Osteoblast (primary cell): ENCODE data around the gene AIF1. TPM values are rescaled to one million over a fixed set of nuclear protein-coding genes. Genes with fewer than 3 reads are reported as not detected.

Experiments
- DNase-seq: peaks from one replicate; pipeline ENCODE4 v3.0.0; 2011; ENCODE audit warnings: low spot score, mixed read lengths; ENCODE audit not compliant: insufficient read length; ENCODE audit errors: missing footprints
- H2AFZ ChIP-seq: 2 replicates; pipeline ENCODE4 v1.6.0; 2011; ENCODE audit warnings: mild to moderate bottlenecking, low read length
- H3K27ac ChIP-seq: 2 replicates; pipeline ENCODE4 v1.5.1; 2011; ENCODE audit warnings: mild to moderate bottlenecking, low read depth, low read length, moderate library complexity
- H3K27me3 ChIP-seq: 2 replicates; pipeline ENCODE4 v1.6.0; 2012; ENCODE audit warnings: mild to moderate bottlenecking, control low read depth, inconsistent platforms, low read length, moderate library complexity; ENCODE audit not compliant: insufficient read depth
- H3K36me3 ChIP-seq: 2 replicates; pipeline ENCODE4 v1.5.1; 2011; ENCODE audit warnings: mild to moderate bottlenecking, low read length, control low read depth, moderate library complexity; ENCODE audit not compliant: insufficient read depth
- H3K4me1 ChIP-seq: 2 replicates; pipeline ENCODE4 v1.5.1; 2011; ENCODE audit warnings: mild to moderate bottlenecking, low read length, control low read depth, moderate library complexity; ENCODE audit not compliant: insufficient read depth
- H3K4me2 ChIP-seq: 2 replicates; pipeline ENCODE4 v1.6.0; 2011; ENCODE audit warnings: mild to moderate bottlenecking, low read length; ENCODE audit not compliant: insufficient read depth
- H3K4me3 ChIP-seq: fragments of 200-600 bp; sonication (generic); 3 replicates; pipeline ENCODE4 v1.5.1; 2012; ENCODE audit warnings: mild to moderate bottlenecking, low read length, inconsistent platforms; ENCODE audit not compliant: insufficient read depth
- H3K79me2 ChIP-seq: 2 replicates; pipeline ENCODE4 v1.6.0; 2012; ENCODE audit warnings: mild to moderate bottlenecking, low read length, control low read depth, inconsistent platforms; ENCODE audit not compliant: insufficient read depth
- H3K9me3 ChIP-seq: 2 replicates; pipeline ENCODE4 v1.5.1; 2011; ENCODE audit warnings: low read depth, low read length, control low read depth
- H4K20me1 ChIP-seq: 2 replicates; pipeline ENCODE4 v1.6.0; 2012; ENCODE audit warnings: mild to moderate bottlenecking, low read length, control low read depth; ENCODE audit not compliant: insufficient read depth
- CTCF ChIP-seq: IDR thresholded peaks from 2 replicates; pipeline ENCODE4 v1.5.1; 2011; ENCODE audit warnings: mild to moderate bottlenecking, low read depth, low read length, moderate library complexity; ENCODE audit errors: extremely low read depth
- total RNA-seq: library from RNA; depleted of rRNA; stranded (reverse); fragments of >200 nt; gene quantifications from 2 replicates; pipeline ENCODE4 v1.2.3, GENCODE V29; 2012

AIF1 gene
- total RNA-seq, 1 donor: 0.36 TPM

- Histone ChIP-seq H3K4me1 (peaks cover 12% of the 10 kb centered on the region), H2AFZ (peak overlapping the region; percentile 98), H3K79me2 (no peaks in the 10 kb centered on the region), H3K27me3 (no peaks in the 10 kb centered on the region), H3K4me3 (peak overlapping the region; percentile 95), H3K36me3 (no peaks in the 10 kb centered on the region), H4K20me1 (no peaks in the 10 kb centered on the region), H3K27ac (peak overlapping the region; percentile 48), H3K9me3 (no peaks in the 10 kb centered on the region), H3K4me2 (peak overlapping the region; percentile 97)
- TF ChIP-seq CTCF: no peak
- peak; percentile 77 for DNase-seq
Measured at GRCh38 chr6:31581434-31582229, 33.4 kb upstream of the AIF1 start.

- peak within 1 kb of the TSS; percentile 48 for H3K27ac ChIP-seq
- H3K4me2 ChIP-seq: peak within 1 kb of the TSS; percentile 97
- TF ChIP-seq CTCF: no peak
- H3K79me2 ChIP-seq: no peaks in the 10 kb centered on the region
- no peaks in the 10 kb centered on the region for H3K9me3 ChIP-seq
- no peaks in the 10 kb centered on the region for H3K27me3 ChIP-seq
- peaks cover 12% of the 10 kb centered on the region for H3K4me1 ChIP-seq
- H3K4me3 ChIP-seq: peak within 1 kb of the TSS; percentile 95
- H3K36me3 ChIP-seq: no peaks in the 10 kb centered on the region
- peak within 1 kb of the TSS; percentile 98 for H2AFZ ChIP-seq
- H4K20me1 ChIP-seq: no peaks in the 10 kb centered on the region
- peak; percentile 54 for DNase-seq
Measured at GRCh38 chr6:31582230-31582643, 32.8 kb upstream of the AIF1 start, which contains the start of gene LTB. Gene LTB, minus strand, starts transcription at chr6:31582424. Its CDS starts 7 bp downstream, at chr6:31582417.

GRCh38 chr6:31585491-31585890 lies 29.5 kb upstream of the AIF1 start:
- H3K9me3 ChIP-seq: no peaks in the 10 kb centered on the region
- H3K4me3 ChIP-seq: no peak overlapping the region
- TF ChIP-seq CTCF: peak; percentile 34
- H3K4me2 ChIP-seq: no peak overlapping the region
- no peaks in the 10 kb centered on the region for H3K36me3 ChIP-seq
- no peaks in the 10 kb centered on the region for H3K27me3 ChIP-seq
- no peaks in the 10 kb centered on the region for H3K79me2 ChIP-seq
- H3K27ac ChIP-seq: no peak overlapping the region
- peak; percentile 30 for DNase-seq
- peaks cover 15% of the 10 kb centered on the region for H3K4me1 ChIP-seq
- H4K20me1 ChIP-seq: no peaks in the 10 kb centered on the region
- H2AFZ ChIP-seq: no peak overlapping the region

GRCh38 chr6:31586008-31586407 lies 29.0 kb upstream of the AIF1 start, which contains the start of gene LST1:
Gene LST1, plus strand, starts transcription at chr6:31586277. Its CDS starts 1,023 bp downstream, at chr6:31587300.
- H3K27me3 ChIP-seq: no peaks in the 10 kb centered on the region
- H3K4me2 ChIP-seq: no peak within 1 kb of the TSS
- H3K36me3 ChIP-seq: no peaks in the 10 kb centered on the region
- H3K4me1 ChIP-seq: peaks cover 13% of the 10 kb centered on the region
- no peak within 1 kb of the TSS for H3K4me3 ChIP-seq
- peak; percentile 65 for DNase-seq
- H3K27ac ChIP-seq: no peak within 1 kb of the TSS
- no peak for TF ChIP-seq CTCF
- no peaks in the 10 kb centered on the region for H3K9me3 ChIP-seq
- no peak within 1 kb of the TSS for H2AFZ ChIP-seq
- H3K79me2 ChIP-seq: no peaks in the 10 kb centered on the region
- H4K20me1 ChIP-seq: no peaks in the 10 kb centered on the region
